ENCODE data around the gene HRC. TPM values are rescaled to one million over a fixed set of nuclear protein-coding genes. Genes with fewer than 3 reads are reported as not detected.

The HRC gene
- polyA plus RNA-seq, 1 donor: 1.8 TPM

GRCh38 chr19:49103331-49104085 lies 51.7 kb downstream of the HRC start:
- Histone ChIP-seq H3K4me3 (ENCODE audit: low read length) (no peak overlapping the region), H3K4me1 (ENCODE audit: control insufficient read depth, insufficient read depth, low read length) (no peaks in the 10 kb centered on the region), H3K27me3 (ENCODE audit: control insufficient read depth, insufficient read depth, low read length) (no peaks in the 10 kb centered on the region), H3K36me3 (ENCODE audit: control insufficient read depth, insufficient read depth, low read length) (peaks cover 85% of the 10 kb centered on the region), H3K9me3 (ENCODE audit: control insufficient read depth, low read depth, low read length) (no peaks in the 10 kb centered on the region), H3K27ac (ENCODE audit: low read length) (no peak overlapping the region)
- DNase-seq: no peak
- no CpG with 5 or more reads among the region's 33 CpGs for WGBS (ENCODE audit: insufficient coverage, low lambda C conversion rate)

GRCh38 chr19:49102303-49102702 lies 52.9 kb downstream of the HRC start:
- no peak for DNase-seq
- Histone ChIP-seq H3K27me3 (ENCODE audit: control insufficient read depth, insufficient read depth, low read length) (no peaks in the 10 kb centered on the region), H3K27ac (ENCODE audit: low read length) (no peak overlapping the region), H3K4me3 (ENCODE audit: low read length) (no peak overlapping the region), H3K36me3 (ENCODE audit: control insufficient read depth, insufficient read depth, low read length) (peaks cover 87% of the 10 kb centered on the region), H3K9me3 (ENCODE audit: control insufficient read depth, low read depth, low read length) (no peaks in the 10 kb centered on the region), H3K4me1 (ENCODE audit: control insufficient read depth, insufficient read depth, low read length) (no peaks in the 10 kb centered on the region)
- no CpG with 5 or more reads among the region's 12 CpGs for WGBS (ENCODE audit: insufficient coverage, low lambda C conversion rate)

Other genes starting within 250 kb of the HRC start
- 5.2 TPM for gene DHDH, start 221.7 kb downstream of the HRC start, polyA plus RNA-seq
- 129 TPM for gene BAX, start 200.5 kb downstream of the HRC start, polyA plus RNA-seq
- 6,937 TPM for gene FTL, start 190.1 kb downstream of the HRC start, polyA plus RNA-seq
- gene GYS1, start 162.1 kb downstream of the HRC start, polyA plus RNA-seq: 39.1 TPM
- gene RUVBL2, start 161.5 kb downstream of the HRC start, polyA plus RNA-seq: 65.0 TPM
- not detected for gene LHB, start 138.3 kb downstream of the HRC start, polyA plus RNA-seq
- gene CGB3, start 131.1 kb downstream of the HRC start, polyA plus RNA-seq: not detected
- not detected for gene CGB2, start 123.5 kb downstream of the HRC start, polyA plus RNA-seq
- gene CGB1, start 118.5 kb downstream of the HRC start, polyA plus RNA-seq: not detected
- gene CGB5, start 111.5 kb downstream of the HRC start, polyA plus RNA-seq: not detected
- gene CGB8, start 106.3 kb downstream of the HRC start, polyA plus RNA-seq: not detected
- gene CGB7, start 97.6 kb downstream of the HRC start, polyA plus RNA-seq: 0.06 TPM
- gene NTF4, start 90.6 kb downstream of the HRC start, polyA plus RNA-seq: 0.16 TPM
- 0.01 TPM for gene KCNA7, start 82.7 kb downstream of the HRC start, polyA plus RNA-seq
- 295 TPM for gene SNRNP70, start 69.9 kb downstream of the HRC start, polyA plus RNA-seq
- 7.8 TPM for gene LIN7B, start 41.0 kb downstream of the HRC start, polyA plus RNA-seq
- 1.4 TPM for gene C19orf73, start 36.3 kb downstream of the HRC start, polyA plus RNA-seq
- gene PPFIA3, start 35.9 kb downstream of the HRC start, polyA plus RNA-seq: 5.9 TPM
- gene TRPM4, start 2.4 kb upstream of the HRC start, polyA plus RNA-seq: 17.5 TPM
- gene SLC6A16, start 169.8 kb upstream of the HRC start, polyA plus RNA-seq: 0.61 TPM
- 5.9 TPM for gene CD37, start 180.0 kb upstream of the HRC start, polyA plus RNA-seq
- gene TEAD2, start 207.0 kb upstream of the HRC start, polyA plus RNA-seq: 17.2 TPM
- 0.91 TPM for gene DKKL1, start 208.5 kb upstream of the HRC start, polyA plus RNA-seq
- not detected for gene KASH5, start 232.9 kb upstream of the HRC start, polyA plus RNA-seq

Measured in large intestine (tissue), 3 donors.